Activated CD4-positive, CD25-positive, alpha-beta regulatory T cell treated with anti-CD3 and anti-CD28 coated beads, Interleukin-2, amount 50 U/mL, for 72 hours (primary cell): ENCODE data around the gene HHLA2.
"Not testable (repeated sequence)": the region's sequence is repeated elsewhere in the genome, so short reads cannot be mapped to it uniquely, and the experiment has no call there.

ENCODE experiments used
- DNase-seq: peaks from one replicate; pipeline ENCODE4 v3.0.0; 2021

HHLA2 gene, protein sequence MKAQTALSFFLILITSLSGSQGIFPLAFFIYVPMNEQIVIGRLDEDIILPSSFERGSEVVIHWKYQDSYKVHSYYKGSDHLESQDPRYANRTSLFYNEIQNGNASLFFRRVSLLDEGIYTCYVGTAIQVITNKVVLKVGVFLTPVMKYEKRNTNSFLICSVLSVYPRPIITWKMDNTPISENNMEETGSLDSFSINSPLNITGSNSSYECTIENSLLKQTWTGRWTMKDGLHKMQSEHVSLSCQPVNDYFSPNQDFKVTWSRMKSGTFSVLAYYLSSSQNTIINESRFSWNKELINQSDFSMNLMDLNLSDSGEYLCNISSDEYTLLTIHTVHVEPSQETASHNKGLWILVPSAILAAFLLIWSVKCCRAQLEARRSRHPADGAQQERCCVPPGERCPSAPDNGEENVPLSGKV

DNA sequence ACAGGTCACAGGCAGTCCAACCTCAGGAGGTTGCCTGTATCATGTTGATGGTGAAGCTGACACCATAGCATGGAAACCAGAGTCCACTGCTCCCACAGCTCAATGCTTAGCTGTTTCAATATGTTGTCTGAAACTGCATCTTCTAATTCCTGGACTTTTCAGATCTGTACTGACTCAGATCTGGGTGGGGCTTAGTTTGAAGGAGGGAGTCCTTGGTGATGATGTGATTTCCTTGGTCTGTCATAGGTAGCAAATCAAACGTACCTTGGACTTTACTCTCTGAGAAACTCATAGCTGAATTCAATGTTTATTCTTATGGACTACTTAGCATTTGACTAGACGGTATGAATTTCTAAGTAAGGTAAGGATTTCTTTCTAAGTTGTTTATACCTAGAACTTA lies at the start of gene HHLA2:
HHLA2 (plus strand) TSS at position 310 of the 400 bp plus-strand sequence. CDS start 55,266 bp downstream, outside the sequence.
- no peak for DNase-seq

GRCh38 chr3:108250626-108251025 lies 45.7 kb upstream of the HHLA2 start:
- no peak for DNase-seq

DNA sequence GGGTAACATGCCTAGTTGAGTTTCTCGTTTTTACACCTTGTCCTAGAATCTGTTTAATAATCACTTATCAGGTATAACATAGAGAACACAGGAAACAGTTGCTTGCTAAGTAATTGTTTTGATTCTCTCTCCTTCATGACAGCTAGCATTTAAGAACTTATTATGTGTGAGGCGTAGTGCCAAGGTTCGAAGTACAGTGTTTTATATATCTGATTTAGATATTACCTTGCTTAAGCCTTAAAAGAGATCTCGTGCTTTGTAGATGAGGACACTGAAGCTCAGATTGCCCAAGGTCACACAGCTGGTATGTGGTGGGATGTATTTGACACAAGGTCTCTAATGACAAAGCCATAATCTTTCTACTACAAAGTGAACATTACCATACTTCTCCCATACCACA lies 45.1 kb upstream of the HHLA2 start:
- no peak for DNase-seq

- DNase-seq = no peak
Measured at GRCh38 chr3:108251844-108252243, 44.5 kb upstream of the HHLA2 start.

DNA sequence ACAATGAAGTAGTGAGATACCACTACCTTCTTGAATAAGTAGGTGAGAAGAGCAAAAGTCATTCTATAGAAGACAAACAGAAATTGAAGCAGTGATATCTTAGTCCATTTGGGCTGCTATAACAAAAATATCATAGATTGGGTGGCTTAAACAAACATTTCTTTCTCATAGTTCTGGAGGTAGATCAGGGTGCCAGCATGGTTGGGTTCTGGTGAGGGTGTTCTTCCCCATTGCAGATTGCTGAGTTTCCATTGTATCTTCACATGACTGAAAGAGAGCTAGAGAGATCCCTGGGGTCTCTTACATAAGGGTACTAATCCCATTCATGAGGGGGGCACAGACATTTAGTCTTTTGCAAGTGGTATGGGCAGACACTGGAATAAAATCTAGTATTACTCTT lies 41.2 kb upstream of the HHLA2 start:
- no peak for DNase-seq

DNA sequence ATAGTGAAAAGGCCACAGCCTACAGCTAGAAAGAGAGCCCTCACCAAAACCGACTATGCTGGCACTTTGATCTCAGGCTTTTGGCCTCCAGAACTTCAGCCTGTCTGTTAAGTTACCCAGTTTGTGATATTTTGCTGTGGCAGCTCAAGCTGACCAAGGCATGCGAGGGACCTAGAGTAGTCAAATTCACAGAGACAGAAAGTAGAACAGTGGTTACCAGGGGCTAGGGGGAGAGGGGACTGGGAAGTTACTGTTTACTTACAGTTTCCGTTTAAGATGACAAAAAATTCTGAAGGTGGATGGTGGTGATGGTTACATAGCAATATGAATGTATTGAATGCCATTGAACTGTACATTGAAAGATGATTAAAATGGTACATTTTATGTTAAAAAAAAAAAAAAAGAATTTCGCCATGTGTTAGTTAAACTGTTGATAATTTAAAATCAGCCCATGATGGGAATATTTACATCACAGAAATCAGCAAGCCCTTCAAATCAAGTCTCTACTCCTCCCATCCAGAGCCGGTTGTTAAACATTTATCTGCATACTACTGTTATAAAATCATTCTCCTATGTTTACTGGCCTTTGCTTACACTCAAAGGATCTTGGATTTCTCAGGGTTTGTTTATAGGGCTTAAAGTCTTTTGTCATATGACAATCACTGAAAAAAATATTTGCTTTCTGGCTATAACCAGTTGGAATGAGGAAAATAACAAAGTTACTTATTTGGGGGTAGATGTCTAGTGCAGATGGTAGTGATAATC lies 31.6 kb upstream of the HHLA2 start:
- DNase-seq = not testable (repeated sequence)

- not testable (repeated sequence) for DNase-seq
Measured at GRCh38 chr3:108268235-108268634, 28.1 kb upstream of the HHLA2 start.

DNA sequence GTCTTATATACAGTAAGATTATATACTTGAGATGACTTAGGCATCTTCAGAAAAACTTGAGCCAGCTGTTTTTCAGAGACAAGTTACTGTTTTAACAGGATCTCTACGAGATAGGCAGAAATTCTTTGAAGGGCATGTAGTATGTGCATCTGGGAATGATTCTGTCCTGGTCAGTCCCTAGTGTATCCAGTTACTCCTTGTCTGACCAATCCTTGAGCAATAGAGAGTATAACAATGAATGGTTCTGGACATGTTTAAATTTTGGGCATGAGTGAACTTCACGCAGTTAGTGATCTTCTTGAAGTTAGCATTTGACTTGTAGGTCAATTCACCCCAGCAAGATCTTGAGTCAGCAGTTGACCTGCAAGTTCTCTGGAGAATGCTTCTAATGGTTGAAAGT lies 24.7 kb upstream of the HHLA2 start:
- DNase-seq = no peak

DNA sequence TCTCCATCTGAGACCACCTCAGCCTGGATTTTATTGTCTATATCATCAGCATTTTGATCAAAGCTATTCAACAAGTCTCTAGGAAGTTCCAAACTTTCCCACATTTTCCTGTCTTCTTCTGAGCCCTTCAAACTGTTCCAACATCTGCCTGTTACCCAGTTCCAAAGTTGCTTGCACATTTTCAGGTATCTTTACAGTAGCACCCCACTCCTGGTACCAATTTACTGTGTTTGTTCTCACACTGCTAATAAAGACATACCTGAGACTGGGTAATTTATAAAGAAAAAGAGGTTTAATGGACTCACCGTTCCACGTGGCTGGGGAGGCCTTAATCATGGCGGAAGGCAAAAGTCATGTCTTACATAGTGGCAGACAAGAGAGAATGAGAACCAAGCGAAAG lies 17.3 kb upstream of the HHLA2 start:
- not testable (repeated sequence) for DNase-seq

DNA sequence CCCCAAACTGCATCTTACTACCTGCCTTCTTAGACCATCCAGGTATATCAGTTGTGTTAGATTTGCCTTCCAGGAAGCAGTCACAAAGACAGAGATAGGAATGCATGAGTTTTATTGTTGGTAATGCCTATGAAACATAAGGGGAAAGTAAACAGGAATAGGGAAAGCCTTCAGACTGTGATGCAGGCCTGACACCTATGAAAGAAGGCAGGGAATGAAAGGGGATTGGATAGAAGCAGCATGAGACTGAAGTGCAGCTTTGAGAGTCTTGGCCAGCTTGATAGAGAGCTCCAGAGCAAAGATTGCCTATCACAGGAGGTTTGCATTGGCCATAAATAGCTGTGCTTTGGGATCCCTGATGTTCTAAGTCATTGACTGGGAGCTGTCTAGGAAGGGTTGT lies 15.9 kb upstream of the HHLA2 start:
- no peak for DNase-seq

DNA sequence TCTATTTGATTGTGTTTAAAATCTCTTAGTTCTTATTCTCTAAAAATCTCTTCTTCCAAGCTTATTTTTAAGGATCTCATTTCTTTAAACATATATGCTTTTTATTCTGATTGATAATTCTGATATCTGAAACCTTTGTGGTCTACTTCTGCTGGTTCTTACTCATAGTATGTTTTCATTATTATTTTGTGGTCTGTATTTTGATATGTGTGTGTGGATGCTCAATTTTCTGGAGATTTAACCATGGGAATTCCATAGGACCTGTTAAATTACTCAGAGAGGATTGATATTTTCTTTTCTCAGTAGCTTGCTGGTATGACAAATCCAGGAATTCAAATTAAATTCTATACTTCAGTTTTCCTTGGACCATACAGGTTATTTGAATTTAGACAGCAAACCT lies 14.7 kb upstream of the HHLA2 start:
- no peak for DNase-seq

DNA sequence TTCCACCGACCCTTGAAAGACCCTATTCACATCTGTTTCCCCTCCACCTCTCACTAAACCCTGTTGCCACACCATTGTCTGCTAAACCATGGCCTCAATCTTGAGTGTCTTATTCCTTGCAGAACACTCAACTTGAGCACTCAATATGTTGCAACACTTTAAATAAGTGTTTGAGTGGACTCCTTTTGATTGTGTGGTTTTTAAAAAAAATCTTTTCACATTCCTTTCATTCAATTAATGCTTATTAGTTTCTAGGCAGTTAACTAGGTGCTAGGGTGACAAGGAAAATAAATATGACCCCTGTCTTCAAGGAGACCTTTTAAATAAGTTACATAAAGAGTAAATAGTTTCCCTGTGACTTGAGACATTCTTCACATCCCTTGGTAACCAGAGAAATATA lies 13.3 kb upstream of the HHLA2 start:
- no peak for DNase-seq

- no peak for DNase-seq
Measured at GRCh38 chr3:108283989-108284388, 12.4 kb upstream of the HHLA2 start.

DNA sequence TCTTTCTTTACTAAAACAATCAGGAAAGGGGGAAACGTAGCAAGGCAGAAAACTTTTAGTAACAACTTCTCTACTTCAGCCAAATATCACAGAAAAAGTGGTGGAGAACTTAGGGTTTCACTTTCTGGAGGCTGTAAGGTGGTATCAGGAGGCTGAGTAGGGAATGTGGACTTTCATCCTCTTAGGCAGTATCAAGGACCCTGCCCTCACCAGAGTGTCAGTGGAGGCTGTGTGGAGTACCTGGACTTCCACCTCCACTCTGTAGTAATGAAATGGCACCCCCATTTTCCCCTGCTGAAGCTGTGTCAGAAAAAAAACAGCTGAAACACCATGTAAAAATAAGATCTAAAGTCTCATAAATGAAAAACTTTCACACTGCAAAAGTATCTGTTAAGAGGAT lies 11.2 kb upstream of the HHLA2 start:
- DNase-seq = no peak

DNA sequence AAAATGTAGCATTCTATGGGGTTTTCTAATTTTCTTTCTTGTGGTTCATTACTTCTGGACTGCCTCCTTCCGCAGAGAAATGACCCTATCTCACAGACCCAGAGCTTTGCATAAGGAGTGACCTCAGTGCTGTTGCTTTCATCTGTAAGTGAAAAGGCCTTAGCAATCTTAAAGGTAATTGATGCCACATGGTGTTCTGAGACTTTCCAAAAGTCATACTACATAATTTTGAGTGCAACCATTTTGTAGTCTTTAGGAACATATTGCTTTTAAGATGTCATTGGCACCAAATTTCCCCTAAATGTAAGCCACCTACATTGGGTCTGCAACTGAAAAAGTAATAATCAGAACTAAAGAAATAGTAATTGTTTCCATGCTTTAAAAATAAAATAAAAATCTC lies 9.2 kb upstream of the HHLA2 start:
- no peak for DNase-seq

GRCh38 chr3:108288193-108288592 lies 8.2 kb upstream of the HHLA2 start:
- not testable (repeated sequence) for DNase-seq

- DNase-seq = no peak
Measured at GRCh38 chr3:108289159-108289558, 7.2 kb upstream of the HHLA2 start.

GRCh38 chr3:108292450-108292849 lies 3.9 kb upstream of the HHLA2 start:
- DNase-seq = no peak

DNA sequence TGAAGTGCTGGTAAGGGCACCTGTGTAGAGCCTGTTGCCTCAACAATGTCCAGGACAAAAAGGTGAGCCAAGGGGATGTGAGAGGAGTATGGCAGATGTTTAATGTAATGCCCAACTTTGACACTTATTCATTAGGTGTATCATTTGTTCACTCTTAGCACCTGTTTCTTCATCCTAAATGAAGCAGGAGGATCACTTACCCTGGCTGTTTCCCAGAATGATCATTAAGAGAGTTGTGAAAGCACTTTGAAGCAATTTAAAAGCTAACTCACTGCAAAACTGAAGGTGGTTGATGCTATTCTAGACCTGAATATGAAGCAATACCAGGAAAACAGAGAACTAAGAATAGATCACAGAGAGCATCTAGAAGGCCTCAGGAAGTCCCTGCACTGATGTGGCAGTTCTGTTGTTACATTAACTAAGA lies 3.4 kb upstream of the HHLA2 start:
- no peak for DNase-seq

GRCh38 chr3:108293858-108294257 lies 2.5 kb upstream of the HHLA2 start:
- DNase-seq = no peak

DNA sequence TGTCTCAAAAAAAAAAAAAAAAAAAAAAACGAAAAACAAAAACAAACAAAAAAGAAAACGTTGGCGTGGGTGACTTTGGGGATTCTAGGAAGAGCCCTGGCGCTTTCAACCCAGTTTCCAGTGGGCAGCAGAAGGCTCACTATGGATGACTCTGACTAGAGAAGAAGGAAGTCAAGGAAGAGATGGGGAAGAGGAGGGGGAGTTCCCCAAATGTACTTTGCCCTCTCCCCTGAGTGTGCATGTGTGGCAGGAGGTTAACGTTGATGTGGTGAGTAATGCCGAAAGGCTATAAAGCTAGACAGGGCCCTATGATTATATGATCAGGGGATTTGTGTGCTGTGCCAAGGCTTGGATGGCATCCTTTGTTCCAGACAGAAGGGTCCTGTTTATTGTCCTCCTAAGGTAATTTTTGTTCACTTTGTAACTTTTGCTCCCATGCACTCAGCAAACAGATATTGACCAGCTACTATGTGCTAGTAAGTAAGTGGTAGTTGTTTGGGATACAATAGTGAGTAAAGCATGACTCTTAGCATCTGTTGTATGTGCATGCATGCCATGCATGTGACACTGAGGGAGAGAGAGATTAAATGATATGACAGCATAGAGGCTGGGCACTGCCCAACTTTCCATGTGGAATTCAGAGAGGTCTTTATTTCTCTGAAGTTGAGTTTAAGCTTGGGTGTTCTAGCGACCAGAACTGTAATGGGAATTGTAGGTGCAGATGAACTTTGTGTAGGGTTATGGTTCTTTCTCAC lies 750 bp upstream of the HHLA2 start:
- no peak for DNase-seq

DNA sequence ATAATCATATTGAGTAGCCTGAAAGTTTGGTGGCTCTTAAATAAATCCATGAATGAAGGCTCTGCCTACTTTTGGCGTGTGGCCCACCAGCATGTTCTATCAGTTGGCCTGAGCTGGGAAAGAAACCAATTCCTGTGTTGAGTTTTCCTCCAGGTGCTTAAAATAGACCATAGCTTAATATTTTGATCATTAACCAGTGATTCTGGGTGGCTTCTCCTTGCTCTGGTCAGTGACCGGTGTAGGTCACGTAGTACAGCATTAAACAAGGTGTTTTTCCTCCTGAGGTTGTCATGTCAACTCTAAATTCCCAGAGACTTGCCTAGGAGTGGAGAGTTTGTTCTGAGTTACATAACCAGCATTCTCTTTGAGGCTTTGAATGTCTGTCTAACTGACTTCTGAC lies 1.3 kb downstream of the HHLA2 start:
- DNase-seq = no peak

DNA sequence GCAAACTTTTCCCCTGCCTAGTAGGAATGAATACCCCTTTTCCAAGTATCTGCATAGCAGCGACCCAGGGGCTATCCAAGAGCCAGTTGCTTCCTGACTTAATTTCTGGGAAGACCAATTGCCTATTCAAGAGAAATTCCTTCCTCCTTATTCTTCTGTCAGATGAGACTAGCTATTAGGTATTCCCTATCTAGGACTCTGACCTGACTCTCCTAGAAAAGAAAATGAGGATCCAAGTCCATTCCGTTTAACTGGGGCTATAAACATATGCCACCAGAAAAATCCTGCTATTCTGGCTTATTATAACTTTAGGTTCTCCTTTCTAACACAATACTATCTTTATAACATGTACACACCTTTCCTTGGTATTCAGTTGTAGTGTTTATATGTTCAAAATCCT lies 1.7 kb downstream of the HHLA2 start:
- DNase-seq = no peak
